Neural crest cell (in vitro differentiated cells): ENCODE measurements around the gene MYOCD. TPM values are rescaled to one million over a fixed set of nuclear protein-coding genes. Genes with fewer than 3 reads are reported as not detected.

ENCODE experiments used
- DNase-seq: peaks from one replicate; pipeline ENCODE4 v3.0.0; 2021; ENCODE audit warnings: low read depth, mixed read lengths, low spot score
- H3K27ac Mint-ChIP-seq: one replicate; pipeline ENCODE4 v1.8.0; 2021; ENCODE audit warnings: mild to moderate bottlenecking, mixed read lengths; ENCODE audit not compliant: unreplicated experiment
- H3K27me3 Mint-ChIP-seq: 2 replicates; pipeline ENCODE4 v1.8.0; 2021; ENCODE audit warnings: low read depth, mild to moderate bottlenecking, mixed read lengths
- H3K36me3 Mint-ChIP-seq: 2 replicates; pipeline ENCODE4 v1.8.0; 2021; ENCODE audit warnings: low read depth, mild to moderate bottlenecking, mixed read lengths
- H3K4me1 Mint-ChIP-seq: 2 replicates; pipeline ENCODE4 v1.8.0; 2021; ENCODE audit warnings: mixed read lengths
- H3K4me3 Mint-ChIP-seq: one replicate; pipeline ENCODE4 v1.8.0; 2021; ENCODE audit warnings: mild to moderate bottlenecking, mixed read lengths
- H3K9me3 Mint-ChIP-seq: 2 replicates; pipeline ENCODE4 v1.8.0; 2021; ENCODE audit warnings: mixed read lengths
- CTCF ChIP-seq: fragments of 200-600 bp; sonication (generic); conservative IDR thresholded peaks from 2 replicates; pipeline ENCODE4 v1.5.0; 2021; ENCODE audit warnings: antibody characterized with exemption, mild to moderate bottlenecking
- long read RNA-seq: library from polyadenylated mRNA; unstranded; transcript quantifications from one replicate; pipeline ENCODE4 v2.0.0, GENCODE V29; 2020
- total RNA-seq: library from RNA; stranded (reverse); gene quantifications from 2 replicates; pipeline ENCODE4 v1.2.1, GENCODE V29; 2021

MYOCD gene
- 0.09 and 0.23 TPM in 2 replicates for total RNA-seq
- long read RNA-seq = 0 reads

GRCh38 chr17:12665263-12666210 is at the start of gene MYOCD:
TSS of gene MYOCD (plus strand) at chr17:12665890. CDS start at chr17:12666189, 299 bp downstream.
- no peaks in the 10 kb centered on the region for H3K9me3 Mint-ChIP-seq
- peaks cover 70% of the 10 kb centered on the region for H3K27me3 Mint-ChIP-seq
- peak; percentile 60 for DNase-seq
- no peak within 1 kb of the TSS for H3K27ac Mint-ChIP-seq
- no peak for TF ChIP-seq CTCF
- no peaks in the 10 kb centered on the region for H3K36me3 Mint-ChIP-seq
- H3K4me3 Mint-ChIP-seq = peak within 1 kb of the TSS; percentile 91
- peaks cover 17% of the 10 kb centered on the region for H3K4me1 Mint-ChIP-seq

GRCh38 chr17:12616161-12616560 is 49.5 kb upstream of the MYOCD start:
- no peak for TF ChIP-seq CTCF
- no peak overlapping the region for H3K27ac Mint-ChIP-seq
- H3K4me1 Mint-ChIP-seq = peaks cover 7% of the 10 kb centered on the region
- DNase-seq = no peak
- no peaks in the 10 kb centered on the region for H3K27me3 Mint-ChIP-seq
- H3K4me3 Mint-ChIP-seq = no peak overlapping the region
- no peaks in the 10 kb centered on the region for H3K9me3 Mint-ChIP-seq
- H3K36me3 Mint-ChIP-seq = no peaks in the 10 kb centered on the region

GRCh38 chr17:12618557-12618956 is 47.1 kb upstream of the MYOCD start:
- Mint-ChIP-seq H3K27ac (no peak overlapping the region), H3K4me1 (peaks cover 7% of the 10 kb centered on the region), H3K27me3 (no peaks in the 10 kb centered on the region), H3K36me3 (no peaks in the 10 kb centered on the region), H3K4me3 (no peak overlapping the region), H3K9me3 (no peaks in the 10 kb centered on the region)
- DNase-seq = no peak
- TF ChIP-seq CTCF = no peak

GRCh38 chr17:12619459-12620199 is 46.1 kb upstream of the MYOCD start:
- Mint-ChIP-seq H3K27me3 (no peaks in the 10 kb centered on the region), H3K27ac (no peak overlapping the region), H3K9me3 (no peaks in the 10 kb centered on the region), H3K4me1 (peaks cover 14% of the 10 kb centered on the region), H3K4me3 (no peak overlapping the region), H3K36me3 (no peaks in the 10 kb centered on the region)
- no peak for DNase-seq
- no peak for TF ChIP-seq CTCF

GRCh38 chr17:12620200-12620720 is 45.4 kb upstream of the MYOCD start:
- no peaks in the 10 kb centered on the region for H3K36me3 Mint-ChIP-seq
- no peak overlapping the region for H3K4me3 Mint-ChIP-seq
- H3K27ac Mint-ChIP-seq = no peak overlapping the region
- TF ChIP-seq CTCF = no peak
- no peaks in the 10 kb centered on the region for H3K27me3 Mint-ChIP-seq
- no peak for DNase-seq
- H3K9me3 Mint-ChIP-seq = no peaks in the 10 kb centered on the region
- peaks cover 15% of the 10 kb centered on the region for H3K4me1 Mint-ChIP-seq
